ENCODE results near the gene MVP.
A peak's percentile ranks its signal among the peaks of the same experiment; 100 is the strongest.

The MVP gene

GRCh38 chr16:29834079-29834478 lies 13.8 kb downstream of the MVP start:
- no peak for TF ChIP-seq GATA1 (IDR thresholded peaks at IDR 0.05; ENCODE audit: low read depth, low read length)
- TF ChIP-seq POLR2A (IDR thresholded peaks at IDR 0.05; ENCODE audit: low read length): no peak
- DNase-seq: no peak

DNA sequence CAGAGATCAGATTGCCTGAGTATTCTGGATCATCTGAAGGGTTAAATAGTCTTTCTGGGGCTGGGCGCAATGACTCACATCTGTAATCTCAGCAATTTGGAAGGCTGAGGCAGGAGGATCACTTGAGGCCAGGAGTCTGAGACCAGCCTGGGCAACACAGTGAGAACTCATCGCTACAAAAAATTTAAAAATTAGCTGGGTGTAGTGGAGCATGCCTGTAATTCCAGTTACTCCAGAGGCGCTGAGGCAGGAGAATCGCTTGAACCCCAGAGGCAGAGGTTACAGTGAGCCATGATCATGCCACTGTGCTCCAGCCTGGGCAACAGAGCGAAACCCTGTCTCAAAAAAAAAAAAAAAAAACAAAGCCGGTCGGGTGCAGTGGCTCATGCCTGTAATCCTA lies 15.7 kb downstream of the MVP start:
- TF ChIP-seq GATA1 (IDR thresholded peaks at IDR 0.05; ENCODE audit: low read depth, low read length): no peak
- no peak for TF ChIP-seq POLR2A (IDR thresholded peaks at IDR 0.05; ENCODE audit: low read length)

GRCh38 chr16:29836623-29837022 lies 16.4 kb downstream of the MVP start:
- TF ChIP-seq POLR2A (IDR thresholded peaks at IDR 0.05; ENCODE audit: low read length) (no peak), GATA1 (IDR thresholded peaks at IDR 0.05; ENCODE audit: low read depth, low read length) (no peak)
- no peak for DNase-seq

More for the DNA sequence above, 15.7 kb downstream of the MVP start:
- DNase-seq: no peak

DNA sequence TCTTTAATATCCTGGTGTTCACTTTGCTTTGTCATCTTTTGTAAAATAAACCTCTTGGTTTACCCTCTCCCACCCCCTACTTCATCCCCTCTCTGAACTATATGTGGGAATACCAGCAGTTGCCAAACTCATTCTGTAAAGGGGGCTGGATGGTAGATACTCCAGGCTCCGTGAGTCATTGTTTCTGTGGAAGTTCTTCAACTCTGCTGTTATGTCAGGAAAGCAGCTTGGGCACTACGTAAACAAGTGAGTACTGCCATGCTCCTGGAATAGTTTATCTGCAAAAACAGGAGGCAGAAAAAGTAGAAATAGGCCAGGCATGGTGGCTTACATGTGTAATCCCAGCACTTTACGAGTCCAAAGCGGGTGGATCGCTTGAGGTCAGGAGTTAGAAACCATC lies 17.6 kb downstream of the MVP start:
- no peak for TF ChIP-seq GATA1 (IDR thresholded peaks at IDR 0.05; ENCODE audit: low read depth, low read length)
- no peak for TF ChIP-seq POLR2A (IDR thresholded peaks at IDR 0.05; ENCODE audit: low read length)
- DNase-seq: no peak

DNA sequence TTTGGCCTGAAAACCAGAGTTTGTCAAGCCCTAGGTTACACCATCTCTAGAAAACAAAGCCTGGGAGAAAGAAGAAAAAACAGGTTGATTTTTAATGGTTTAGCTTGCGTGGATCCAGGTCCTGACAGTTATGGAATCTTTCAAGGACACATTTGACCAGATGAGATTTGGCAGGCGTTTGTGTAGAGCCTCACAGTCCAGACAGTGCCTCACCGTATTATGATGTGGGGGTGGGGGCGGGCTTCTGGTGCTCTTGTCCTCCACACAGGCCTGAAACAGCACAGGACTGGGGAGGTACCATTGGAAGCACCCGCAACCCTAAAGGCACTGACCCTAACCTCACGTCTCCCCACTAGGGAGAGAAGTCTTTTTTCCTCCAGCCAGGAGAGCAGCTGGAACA lies 19.6 kb downstream of the MVP start:
- no peak for TF ChIP-seq GATA1 (IDR thresholded peaks at IDR 0.05; ENCODE audit: low read depth, low read length)
- no peak for TF ChIP-seq POLR2A (IDR thresholded peaks at IDR 0.05; ENCODE audit: low read length)
- DNase-seq: no peak

DNA sequence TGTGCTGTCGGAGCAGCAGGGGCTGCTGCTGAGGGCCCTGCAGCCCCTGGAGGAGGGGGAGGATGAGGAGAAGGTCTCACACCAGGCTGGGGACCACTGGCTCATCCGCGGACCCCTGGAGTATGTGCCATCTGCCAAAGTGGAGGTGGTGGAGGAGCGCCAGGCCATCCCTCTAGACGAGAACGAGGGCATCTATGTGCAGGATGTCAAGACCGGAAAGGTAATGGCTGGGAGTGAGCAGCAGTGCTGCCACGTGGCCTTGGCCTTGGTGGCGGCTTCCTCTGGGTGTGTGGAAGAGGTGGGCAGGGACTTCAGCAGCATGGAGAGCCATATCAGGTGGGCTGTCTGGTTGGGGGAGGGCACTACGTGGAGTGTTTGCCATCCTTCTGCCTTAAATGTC lies 20.0 kb downstream of the MVP start:
- TF ChIP-seq POLR2A (IDR thresholded peaks at IDR 0.05; ENCODE audit: low read length): no peak
- TF ChIP-seq GATA1 (IDR thresholded peaks at IDR 0.05; ENCODE audit: low read depth, low read length): no peak
- no peak for DNase-seq

DNA sequence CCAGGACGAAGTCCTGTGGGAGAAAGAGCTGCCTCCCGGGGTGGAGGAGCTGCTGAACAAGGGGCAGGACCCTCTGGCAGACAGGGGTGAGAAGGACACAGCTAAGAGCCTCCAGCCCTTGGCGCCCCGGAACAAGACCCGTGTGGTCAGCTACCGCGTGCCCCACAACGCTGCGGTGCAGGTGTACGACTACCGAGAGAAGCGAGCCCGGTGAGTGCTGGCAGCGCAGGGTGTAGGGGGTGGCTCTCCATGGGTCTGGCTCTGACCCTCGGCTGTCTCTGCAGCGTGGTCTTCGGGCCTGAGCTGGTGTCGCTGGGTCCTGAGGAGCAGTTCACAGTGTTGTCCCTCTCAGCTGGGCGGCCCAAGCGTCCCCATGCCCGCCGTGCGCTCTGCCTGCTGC lies 21.4 kb downstream of the MVP start:
- DNase-seq: no peak
- TF ChIP-seq POLR2A (IDR thresholded peaks at IDR 0.05; ENCODE audit: low read length) (no peak), GATA1 (IDR thresholded peaks at IDR 0.05; ENCODE audit: low read depth, low read length) (no peak)

GRCh38 chr16:29842732-29843346 lies 22.6 kb downstream of the MVP start:
- TF ChIP-seq POLR2A (IDR thresholded peaks at IDR 0.05; ENCODE audit: low read length) (no peak), GATA1 (IDR thresholded peaks at IDR 0.05; ENCODE audit: low read depth, low read length) (no peak)

DNA sequence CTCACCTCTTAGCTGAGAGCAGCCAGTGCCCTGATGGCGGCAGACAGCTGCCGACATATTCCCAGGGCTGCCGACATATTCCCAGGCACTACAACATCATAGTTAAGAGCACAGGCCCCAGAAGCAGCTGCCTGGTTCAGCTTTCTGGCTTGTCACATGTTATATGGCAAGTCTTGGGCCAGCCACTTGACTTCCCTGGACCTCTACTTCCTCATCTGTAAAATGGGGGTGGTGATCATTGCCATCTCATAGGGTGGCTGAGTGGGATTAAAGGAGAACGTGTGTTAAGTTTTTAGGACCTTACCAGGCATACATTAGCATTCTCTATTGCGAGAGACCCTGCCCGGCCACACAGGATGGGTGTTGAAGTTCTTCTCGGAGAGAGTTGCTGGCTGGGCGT lies 23.7 kb downstream of the MVP start:
- TF ChIP-seq POLR2A (IDR thresholded peaks at IDR 0.05; ENCODE audit: low read length) (no peak), GATA1 (IDR thresholded peaks at IDR 0.05; ENCODE audit: low read depth, low read length) (no peak)
- no peak for DNase-seq

More at GRCh38 chr16:29842732-29843346, 22.6 kb downstream of the MVP start:
- DNase-seq: no peak

DNA sequence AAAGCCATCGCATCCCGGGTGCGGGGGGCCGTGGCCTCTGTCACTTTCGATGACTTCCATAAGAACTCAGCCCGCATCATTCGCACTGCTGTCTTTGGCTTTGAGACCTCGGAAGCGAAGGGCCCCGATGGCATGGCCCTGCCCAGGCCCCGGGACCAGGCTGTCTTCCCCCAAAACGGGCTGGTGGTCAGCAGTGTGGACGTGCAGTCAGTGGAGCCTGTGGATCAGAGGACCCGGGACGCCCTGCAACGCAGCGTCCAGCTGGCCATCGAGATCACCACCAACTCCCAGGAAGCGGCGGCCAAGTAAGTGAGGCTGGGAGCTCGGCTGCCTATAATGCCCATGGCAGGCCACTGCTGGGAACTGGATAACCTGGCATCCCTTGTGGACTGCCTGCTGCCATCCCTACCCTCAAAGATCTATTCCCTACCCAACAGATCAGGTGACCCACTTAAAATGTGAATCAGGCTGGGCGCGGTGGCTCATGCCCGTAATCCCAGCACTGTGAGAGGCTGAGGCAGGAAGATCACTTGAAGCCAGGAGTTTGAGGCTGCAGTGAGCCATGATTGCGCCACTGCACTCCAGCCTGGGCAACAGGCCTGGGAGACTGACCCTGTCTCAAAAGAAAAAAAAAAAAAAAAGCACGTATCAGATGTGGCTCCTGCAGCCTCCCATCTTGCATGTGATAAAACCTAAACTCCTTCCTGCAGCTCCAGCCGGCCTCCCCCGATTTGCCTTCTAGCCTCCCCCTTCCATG lies 24.5 kb downstream of the MVP start:
- no peak for DNase-seq
- TF ChIP-seq POLR2A (IDR thresholded peaks at IDR 0.05; ENCODE audit: low read length) (no peak), GATA1 (IDR thresholded peaks at IDR 0.05; ENCODE audit: low read depth, low read length) (no peak)

GRCh38 chr16:29845656-29846055 lies 25.4 kb downstream of the MVP start:
- DNase-seq: no peak
- TF ChIP-seq POLR2A (IDR thresholded peaks at IDR 0.05; ENCODE audit: low read length): no peak
- TF ChIP-seq GATA1 (IDR thresholded peaks at IDR 0.05; ENCODE audit: low read depth, low read length): no peak

GRCh38 chr16:29848420-29849297 lies 28.4 kb downstream of the MVP start:
- DNase-seq: peak; percentile 71 to 83
- TF ChIP-seq GATA1 (IDR thresholded peaks at IDR 0.05; ENCODE audit: low read depth, low read length) (no peak), POLR2A (IDR thresholded peaks at IDR 0.05; ENCODE audit: low read length) (no peak)

DNA sequence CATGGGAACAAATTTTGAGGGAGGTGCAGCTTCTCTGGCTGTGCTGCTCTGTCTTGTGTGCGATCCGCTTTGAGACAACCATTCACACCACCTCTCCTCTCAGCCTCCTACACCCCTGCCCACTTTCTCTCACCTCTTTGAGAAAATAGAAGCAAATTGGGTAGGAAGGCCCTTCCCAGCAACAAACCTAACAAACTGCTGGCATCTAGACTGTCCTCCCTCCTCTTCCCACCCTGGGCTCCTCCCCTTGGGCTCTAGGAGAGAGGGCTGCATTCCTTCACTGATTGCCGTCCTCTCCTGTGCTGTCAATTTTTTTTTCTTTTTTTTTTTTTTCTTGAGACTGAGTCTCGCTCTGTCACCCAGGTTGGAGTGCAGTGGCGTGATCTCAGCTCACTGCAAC lies 29.2 kb downstream of the MVP start:
- no peak for DNase-seq

DNA sequence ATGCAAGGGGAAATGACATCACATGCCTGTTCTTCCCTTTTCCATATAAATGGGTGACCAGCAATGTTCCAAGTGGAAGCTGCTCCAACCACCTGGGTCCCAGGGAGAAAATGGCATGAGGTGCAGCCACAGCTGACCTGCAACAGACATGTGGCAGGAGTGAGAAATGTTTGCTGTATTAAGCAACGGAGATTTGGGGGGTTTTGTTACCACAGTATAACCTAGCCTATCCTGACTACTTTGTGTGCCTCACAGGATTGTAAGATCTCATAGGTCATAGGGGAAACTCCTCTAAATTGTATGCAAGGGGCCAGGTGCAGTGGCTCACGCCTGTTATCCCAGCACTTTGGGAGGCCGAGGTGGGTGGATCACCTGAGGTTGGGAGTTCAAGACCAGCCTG lies 30.7 kb downstream of the MVP start:
- TF ChIP-seq GATA1 (IDR thresholded peaks at IDR 0.05; ENCODE audit: low read depth, low read length) (no peak), POLR2A (IDR thresholded peaks at IDR 0.05; ENCODE audit: low read length) (no peak)
- DNase-seq: no peak

More for the DNA sequence above, 29.2 kb downstream of the MVP start:
- TF ChIP-seq GATA1 (IDR thresholded peaks at IDR 0.05; ENCODE audit: low read depth, low read length): no peak
- TF ChIP-seq POLR2A (IDR thresholded peaks at IDR 0.05; ENCODE audit: low read length): no peak
